GM23248 (cell line): Measurements from ENCODE around the gene MAML2. TPM values are rescaled to one million over a fixed set of nuclear protein-coding genes. Genes with fewer than 3 reads are reported as not detected.
A peak's percentile ranks its signal among the peaks of the same experiment; 100 is the strongest.

ENCODE experiments used
- DNase-seq: peaks from one replicate; pipeline ENCODE4 v3.0.0-alpha.2; 2015
- H2AFZ ChIP-seq: fragments of 200-600 bp; sonication (generic); 2 replicates; pipeline ENCODE4 v1.6.1; 2016; ENCODE audit warnings: antibody characterized with exemption
- H3F3A ChIP-seq: fragments of 200-600 bp; sonication (generic); 2 replicates; pipeline ENCODE4 v1.6.1; 2016; ENCODE audit warnings: mild to moderate bottlenecking, antibody characterized with exemption, mixed run types; ENCODE audit not compliant: insufficient read depth
- H3K27ac ChIP-seq: fragments of 200-600 bp; sonication (generic); 2 replicates; pipeline ENCODE4 v1.5.1; 2016; ENCODE audit warnings: mild to moderate bottlenecking
- H3K27me3 ChIP-seq: fragments of 200-600 bp; sonication (generic); replicated peaks from 2 replicates; pipeline ENCODE4 v1.6.1; 2016; ENCODE audit warnings: mild to moderate bottlenecking; ENCODE audit not compliant: insufficient read depth
- H3K36me3 ChIP-seq: fragments of 200-600 bp; sonication (generic); 2 replicates; pipeline ENCODE4 v1.6.1; 2016; ENCODE audit warnings: low read depth, mild to moderate bottlenecking
- H3K4me1 ChIP-seq: fragments of 200-600 bp; sonication (generic); 2 replicates; pipeline ENCODE4 v1.6.1; 2016; ENCODE audit warnings: mild to moderate bottlenecking; ENCODE audit not compliant: insufficient read depth
- H3K4me2 ChIP-seq: fragments of 200-600 bp; sonication (generic); one replicate; pipeline ENCODE4 v1.6.1; 2016; ENCODE audit warnings: mild to moderate bottlenecking; ENCODE audit not compliant: unreplicated experiment
- H3K4me3 ChIP-seq: fragments of 200-600 bp; sonication (generic); 2 replicates; pipeline ENCODE4 v1.5.1; 2016; ENCODE audit warnings: mild to moderate bottlenecking
- H3K79me2 ChIP-seq: fragments of 200-600 bp; sonication (generic); 2 replicates; pipeline ENCODE4 v1.6.1; 2016; ENCODE audit warnings: mild to moderate bottlenecking; ENCODE audit not compliant: insufficient read depth
- H3K9ac ChIP-seq: fragments of 200-600 bp; sonication (generic); 2 replicates; pipeline ENCODE4 v1.6.1; 2016; ENCODE audit warnings: mild to moderate bottlenecking
- H3K9me2 ChIP-seq: fragments of 200-600 bp; sonication (generic); 2 replicates; pipeline ENCODE4 v1.6.1; 2016; ENCODE audit warnings: mixed run types, mild to moderate bottlenecking, moderate library complexity; ENCODE audit not compliant: insufficient read depth
- H3K9me3 ChIP-seq: fragments of 200-600 bp; sonication (generic); one replicate; pipeline ENCODE4 v1.6.1; 2017; ENCODE audit warnings: low read depth
- H4K20me1 ChIP-seq: fragments of 200-600 bp; sonication (generic); 2 replicates; pipeline ENCODE4 v1.6.0; 2016; ENCODE audit not compliant: insufficient read depth
- EZH2 ChIP-seq: fragments of 200-600 bp; sonication (generic); IDR thresholded peaks from 2 replicates; pipeline ENCODE4 v1.6.1; 2018; ENCODE audit warnings: antibody characterized with exemption, mild to moderate bottlenecking; ENCODE audit not compliant: insufficient read depth, poor library complexity, severe bottlenecking
- EZH2phosphoT487 ChIP-seq: fragments of 200-600 bp; sonication (generic); IDR thresholded peaks from 2 replicates; pipeline ENCODE4 v1.6.1; 2018; ENCODE audit warnings: antibody characterized with exemption, moderate library complexity, mild to moderate bottlenecking, low read depth; ENCODE audit not compliant: insufficient read depth
- WGBS, 2 experiments: methylation state at CpG; one replicate each; pipeline ENCODE4 v1.1.6; 2015 to 2017; ENCODE audit warnings: low lambda C conversion rate in 2 of 2, low coverage in 1 of 2; ENCODE audit errors: missing lambda C conversion rate in 2 of 2; 5-methylcytosine and 5-hydroxymethylcytosine counted together
- in situ Hi-C: fragments of 300-500 bp; cut with MboI; formaldehyde crosslinking; loops from 2 replicates; pipeline ENCODE4 v1.15.0; 2020
- polyA plus RNA-seq: library from polyadenylated mRNA; unstranded; fragments of >200 nt; fragmentation: Nextera tagmentation; extraction: Ambion mirVana; gene quantifications from 2 replicates; pipeline ENCODE4 v1.2.1, GENCODE V29; 2016
- total RNA-seq: library from RNA; depleted of rRNA; stranded (reverse); fragments of >200 nt; shearing (Covaris generic); gene quantifications from 2 replicates; pipeline ENCODE4 v1.2.3, GENCODE V29; 2014

MAML2 gene
- total and polyA plus RNA-seq, 2 experiments from 2014 or later, result 7.4 to 23.7 TPM

GRCh38 chr11:95991545-95991944, 351.4 kb downstream of the MAML2 start:
- in situ Hi-C loops, result no loop called here
- H3K9me3 ChIP-seq, result no peaks in the 10 kb centered on the region
- no peaks in the 10 kb centered on the region for H4K20me1 ChIP-seq
- H3K27ac ChIP-seq, result peak overlapping the region; percentile 26
- H3K9me2 ChIP-seq, result no peaks in the 10 kb centered on the region
- peaks cover 24% of the 10 kb centered on the region for H3K4me1 ChIP-seq
- H3K27me3 ChIP-seq, result no peaks in the 10 kb centered on the region
- peaks cover 12% of the 10 kb centered on the region for H3F3A ChIP-seq
- peak; percentile 18 for DNase-seq
- TF ChIP-seq EZH2phosphoT487 (no peak), EZH2 (no peak)
- no peak overlapping the region for H3K4me3 ChIP-seq
- no peak overlapping the region for H2AFZ ChIP-seq
- H3K79me2 ChIP-seq, result peaks cover 32% of the 10 kb centered on the region
- 45 to 46% methylated on average over 1 of the region's 1 CpG for WGBS, 2 experiments
- H3K9ac ChIP-seq, result no peak overlapping the region
- H3K4me2 ChIP-seq, result no peak overlapping the region
- H3K36me3 ChIP-seq, result peaks cover 9% of the 10 kb centered on the region; the same call in 1 of the 2 replicates

DNA sequence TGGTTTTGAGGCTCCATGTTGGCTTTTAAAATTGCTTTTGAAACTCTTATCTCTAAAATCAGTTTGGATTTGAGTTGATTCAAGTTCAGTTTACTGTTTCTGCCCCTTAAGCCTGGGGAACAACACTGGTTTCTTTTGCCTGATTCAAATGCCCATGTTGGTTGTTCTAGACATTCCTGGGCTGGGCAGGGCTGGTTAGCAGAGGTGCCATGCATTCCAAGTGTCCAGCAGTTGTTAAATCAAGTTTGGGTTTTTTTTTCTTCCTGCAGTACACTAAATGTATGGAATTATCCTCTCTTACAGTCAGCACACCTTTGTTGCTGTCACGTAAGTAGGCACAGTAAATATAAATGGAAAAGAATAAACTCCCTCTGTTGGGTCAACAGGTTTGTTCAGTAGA, 351.9 kb downstream of the MAML2 start:
- Histone ChIP-seq H3K9me3 (no peaks in the 10 kb centered on the region), H3F3A (peaks cover 9% of the 10 kb centered on the region), H3K4me3 (no peak overlapping the region), H3K9ac (no peak overlapping the region), H3K36me3 (peaks cover 9% of the 10 kb centered on the region; the same call in 1 of the 2 replicates), H3K27ac (peak overlapping the region; percentile 26), H4K20me1 (no peaks in the 10 kb centered on the region), H3K4me1 (peaks cover 20% of the 10 kb centered on the region), H3K27me3 (no peaks in the 10 kb centered on the region), H3K9me2 (no peaks in the 10 kb centered on the region), H3K79me2 (peaks cover 31% of the 10 kb centered on the region), H3K4me2 (peak overlapping the region; percentile 36), H2AFZ (no peak overlapping the region)
- 100% methylated on average over 1 of the region's 1 CpG for WGBS, 2 experiments
- peak; percentile 29 for DNase-seq
- TF ChIP-seq EZH2phosphoT487, result no peak
- TF ChIP-seq EZH2, result no peak
- in situ Hi-C loops, result no loop called here

- Histone ChIP-seq H3K79me2 (peaks cover 18% of the 10 kb centered on the region), H3K9me3 (no peaks in the 10 kb centered on the region), H3K4me1 (peaks cover 27% of the 10 kb centered on the region), H4K20me1 (no peaks in the 10 kb centered on the region), H3F3A (peaks cover 9% of the 10 kb centered on the region), H3K4me2 (no peak overlapping the region), H3K36me3 (peaks cover 13% of the 10 kb centered on the region), H3K9me2 (no peaks in the 10 kb centered on the region), H3K27ac (no peak overlapping the region), H3K9ac (no peak overlapping the region), H2AFZ (no peak overlapping the region), H3K27me3 (no peaks in the 10 kb centered on the region), H3K4me3 (no peak overlapping the region)
- no peak for TF ChIP-seq EZH2
- no peak for TF ChIP-seq EZH2phosphoT487
- no peak for DNase-seq
- in situ Hi-C loops, result no loop called here
- 97 to 100% methylated on average over 1 of the region's 1 CpG for WGBS, 2 experiments
These were observed 353.2 kb downstream of the MAML2 start for GRCh38 chr11:95989780-95990179.

- DNase-seq, result no peak
- H3K27ac ChIP-seq, result no peak overlapping the region
- H2AFZ ChIP-seq, result no peak overlapping the region
- peaks cover 29% of the 10 kb centered on the region for H3K4me1 ChIP-seq
- no peak overlapping the region for H3K4me3 ChIP-seq
- H3K27me3 ChIP-seq, result no peaks in the 10 kb centered on the region
- H4K20me1 ChIP-seq, result no peaks in the 10 kb centered on the region
- H3K36me3 ChIP-seq, result peaks cover 20% of the 10 kb centered on the region
- in situ Hi-C loops, result no loop called here
- no peaks in the 10 kb centered on the region for H3K9me2 ChIP-seq
- peaks cover 11% of the 10 kb centered on the region for H3K79me2 ChIP-seq
- H3K4me2 ChIP-seq, result no peak overlapping the region
- 96 to 98% methylated on average over 2 of the region's 2 CpGs for WGBS, 2 experiments
- no peaks in the 10 kb centered on the region for H3K9me3 ChIP-seq
- H3K9ac ChIP-seq, result no peak overlapping the region
- no peak for TF ChIP-seq EZH2phosphoT487
- TF ChIP-seq EZH2, result no peak
- H3F3A ChIP-seq, result peaks cover 9% of the 10 kb centered on the region
These were observed 353.9 kb downstream of the MAML2 start for GRCh38 chr11:95989076-95989605.
